GM19467 (cell line): Measurements from ENCODE around the gene EVA1B.

Experiments
- ATAC-seq: cut with Tn5 transposase; IDR thresholded peaks from one replicate; pipeline ENCODE4 v1.9.1; 2021; ENCODE audit warnings: mild to moderate bottlenecking, moderate library complexity; ENCODE audit not compliant: unreplicated experiment

Gene EVA1B, protein sequence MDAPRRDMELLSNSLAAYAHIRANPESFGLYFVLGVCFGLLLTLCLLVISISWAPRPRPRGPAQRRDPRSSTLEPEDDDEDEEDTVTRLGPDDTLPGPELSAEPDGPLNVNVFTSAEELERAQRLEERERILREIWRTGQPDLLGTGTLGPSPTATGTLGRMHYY

DNA sequence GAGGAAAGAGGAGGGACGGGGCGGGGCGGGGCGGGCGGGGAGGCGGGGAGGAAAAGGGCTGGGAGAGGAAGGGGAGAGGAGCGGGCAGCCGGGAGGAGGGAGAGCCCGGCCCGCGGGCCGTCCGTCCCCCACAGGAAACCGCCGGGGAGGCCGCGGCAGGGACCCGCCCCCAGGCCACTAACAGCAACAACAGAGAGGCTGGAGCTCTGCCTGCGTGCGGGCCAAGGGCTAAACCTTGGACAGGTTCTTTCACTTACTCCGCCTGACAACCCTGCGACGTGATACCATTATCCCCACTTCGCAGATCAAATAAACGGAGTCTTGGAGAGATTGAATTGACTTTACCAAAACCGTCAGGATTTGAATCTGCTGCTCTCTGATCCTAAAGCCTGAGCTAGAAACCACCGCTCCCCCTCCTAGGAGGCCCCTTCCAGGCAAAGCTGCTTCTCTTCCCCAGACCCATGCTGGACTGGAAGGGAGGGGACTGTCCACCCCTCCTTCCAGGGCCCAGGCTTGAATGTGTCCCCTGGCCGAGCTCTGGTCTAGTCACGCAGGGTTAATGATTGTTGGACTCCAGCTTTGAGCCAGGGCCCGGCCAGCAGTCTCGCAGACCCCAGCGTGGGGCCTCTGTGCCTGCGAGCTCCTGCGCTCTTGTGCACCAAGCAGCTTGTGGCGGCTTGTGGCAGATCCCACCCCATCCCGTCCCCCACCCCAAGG, at the start of gene EVA1B:
Gene EVA1B, minus strand, starts transcription at position 10 of the 717 bp plus-strand sequence. CDS start 608 bp downstream, outside the sequence.
- no peak for ATAC-seq

DNA sequence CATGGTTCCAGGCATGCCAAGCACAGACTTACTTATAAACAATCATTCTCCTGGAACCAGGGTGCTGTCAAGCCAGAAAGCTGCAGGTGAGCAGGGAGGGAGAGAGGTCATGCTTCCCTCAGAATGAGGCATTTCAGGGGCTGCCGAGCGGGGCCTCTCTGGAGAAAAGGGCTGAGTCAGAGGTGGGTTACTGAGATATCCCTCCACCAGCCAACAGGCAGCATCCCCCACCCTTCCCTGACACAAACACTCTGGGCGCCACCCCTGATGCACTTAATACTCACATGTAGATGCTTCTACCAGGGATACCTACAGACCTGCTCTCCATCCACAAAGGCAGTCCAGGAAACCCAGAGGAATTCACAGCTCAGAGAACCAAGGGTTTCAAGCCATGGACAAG, 49.2 kb upstream of the EVA1B start:
- no peak for ATAC-seq

DNA sequence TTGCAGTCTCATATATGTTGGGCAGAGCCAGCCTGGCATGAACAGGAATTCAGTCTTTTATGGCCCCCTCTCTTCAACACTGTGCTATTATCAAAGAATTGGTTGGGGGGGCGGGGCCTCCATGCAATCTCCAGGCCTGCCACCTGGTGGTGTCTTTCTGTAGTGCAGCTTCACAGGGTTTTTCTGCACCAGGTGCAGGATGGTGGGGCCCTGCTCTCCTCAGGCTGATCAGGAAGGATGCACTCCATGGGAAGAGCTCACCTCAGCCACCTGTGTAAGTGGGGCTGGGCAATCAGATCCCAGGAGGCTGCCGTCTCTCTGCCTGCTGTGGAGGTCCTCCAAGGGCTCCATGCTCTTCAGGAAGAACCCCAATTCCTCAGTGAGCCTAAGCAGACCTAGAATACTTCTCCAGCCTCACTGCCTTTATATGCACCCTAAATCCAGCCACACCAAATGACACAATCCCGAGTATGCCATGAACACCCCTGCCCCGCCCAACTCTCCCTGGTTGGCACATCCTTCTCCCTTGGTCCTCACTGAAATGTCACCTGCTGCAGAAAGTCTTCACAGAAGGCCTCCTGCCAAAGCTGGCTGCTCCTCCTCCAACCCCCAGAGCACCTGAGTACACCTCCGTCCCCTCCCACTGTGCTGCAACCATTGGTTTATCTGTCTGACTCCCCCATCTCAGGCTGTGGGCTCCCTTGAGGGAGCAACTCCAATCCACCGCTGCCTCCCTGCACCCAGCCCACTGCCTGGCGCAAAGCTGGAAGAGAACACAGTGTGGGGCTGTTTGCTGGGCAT, 45.8 kb upstream of the EVA1B start:
- no peak for ATAC-seq

DNA sequence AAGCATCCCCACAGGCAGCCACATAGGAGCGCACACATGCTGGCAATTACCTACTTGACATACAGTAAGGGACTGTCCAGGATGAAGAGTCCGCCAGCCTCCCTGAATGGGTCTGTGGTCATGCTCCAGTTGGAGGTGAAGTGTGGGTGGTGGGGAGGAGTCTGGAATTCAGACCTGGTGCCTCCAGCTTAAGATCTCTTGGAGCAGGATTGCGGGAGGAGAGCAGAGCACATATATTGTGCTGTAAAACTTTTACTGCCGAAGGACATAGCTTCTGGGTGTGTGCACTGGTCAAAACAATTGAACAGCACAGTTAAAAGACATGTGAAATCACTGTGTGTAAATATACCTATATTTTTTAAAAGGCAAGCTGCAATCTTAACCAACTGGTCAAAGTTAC, 44.4 kb upstream of the EVA1B start:
- ATAC-seq: no peak

DNA sequence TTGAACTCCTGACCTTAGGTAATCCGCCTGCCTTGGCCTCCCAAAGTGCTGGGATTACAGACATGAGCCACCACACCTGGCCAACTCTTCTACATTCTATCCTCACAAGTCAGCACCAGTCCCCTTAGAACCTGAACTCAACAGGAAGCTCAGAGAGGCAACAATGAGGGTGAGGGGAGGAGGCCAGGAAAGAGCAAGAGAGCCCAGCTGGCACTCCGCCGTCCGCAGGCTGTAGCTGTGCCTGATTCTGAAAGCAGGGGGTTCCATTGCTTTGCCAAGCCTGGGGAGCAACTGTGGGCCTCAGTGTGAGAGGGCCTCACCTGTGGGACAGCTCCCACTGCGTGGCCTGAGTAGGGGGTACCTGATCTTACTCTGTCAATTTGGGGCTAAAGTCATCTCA, 43.6 kb upstream of the EVA1B start:
- no peak for ATAC-seq

DNA sequence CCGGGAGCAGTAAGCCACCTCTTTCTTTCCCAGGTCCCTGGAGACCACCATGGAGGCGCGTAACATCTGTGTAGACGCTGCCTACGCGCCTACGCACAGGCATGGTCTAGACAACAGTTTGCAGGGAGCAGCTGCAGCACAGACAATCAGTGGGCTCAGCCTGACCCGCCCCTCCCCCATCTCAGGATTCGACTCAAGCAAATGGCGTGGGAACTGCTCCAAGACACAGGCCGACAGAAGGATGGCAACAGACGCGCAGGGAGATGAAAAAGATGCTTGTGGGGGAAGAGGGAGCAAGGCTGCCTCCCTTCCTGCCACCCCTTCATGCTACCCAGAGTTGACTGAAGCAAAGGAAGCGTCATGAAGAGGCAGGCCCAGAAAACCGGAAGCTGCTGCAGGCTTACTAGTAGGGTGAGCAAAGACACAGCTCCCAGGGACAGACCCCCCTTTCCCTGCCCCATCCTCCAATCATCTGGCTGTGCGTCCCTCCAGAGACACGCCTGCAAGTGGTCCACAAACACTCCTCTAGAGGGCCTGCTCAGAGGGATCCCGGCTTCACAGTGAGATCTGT, 42.7 kb upstream of the EVA1B start:
- ATAC-seq: no peak

DNA sequence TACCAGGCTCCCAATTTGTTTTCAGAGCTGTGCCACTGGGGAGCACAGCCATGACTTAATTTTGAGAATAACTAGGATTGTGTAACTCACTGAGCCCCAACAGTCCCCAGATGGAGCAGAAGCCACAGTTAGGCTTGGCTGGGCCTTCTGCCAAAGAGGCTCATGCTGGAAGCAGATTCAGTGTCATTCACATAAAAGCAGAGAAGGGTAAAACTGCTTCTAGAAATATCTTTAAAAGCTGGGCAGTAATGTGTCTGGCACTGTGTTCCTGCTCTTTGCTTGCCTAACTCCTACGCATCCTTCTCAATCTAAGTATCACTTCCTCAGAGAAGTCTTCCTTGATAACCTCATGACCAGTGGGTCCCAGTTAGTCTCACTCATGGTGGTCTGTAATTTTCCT, 41.9 kb upstream of the EVA1B start:
- no peak for ATAC-seq

DNA sequence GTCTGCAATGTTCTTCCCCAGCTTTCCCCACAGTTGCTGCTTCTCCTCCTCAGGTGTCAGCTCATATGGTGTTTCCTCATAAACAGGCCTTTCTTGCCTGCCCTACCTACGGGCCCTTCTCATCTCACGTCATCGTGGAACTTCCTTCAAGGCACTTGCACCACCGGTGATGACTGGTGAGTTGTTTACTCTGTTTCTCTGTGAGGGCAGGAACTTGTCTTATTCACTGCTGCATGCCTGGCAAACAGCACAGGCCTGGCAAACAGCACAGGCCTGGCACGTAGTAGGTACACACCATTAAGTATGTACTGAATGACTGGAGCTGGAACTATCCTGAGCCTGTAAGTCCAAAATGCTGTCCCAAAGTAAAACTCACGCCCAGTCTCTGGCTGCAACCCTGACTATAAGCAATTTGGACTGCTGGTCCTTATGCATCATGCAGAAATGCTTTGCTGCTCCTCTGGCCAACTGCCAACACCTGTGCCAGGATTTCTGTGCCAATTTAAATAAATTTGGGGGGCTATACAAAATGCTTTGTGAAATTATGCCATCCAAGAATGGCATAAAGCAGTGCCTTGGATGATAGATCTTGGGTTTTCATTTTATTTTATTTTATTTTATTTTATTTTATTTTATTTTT, 36.6 kb upstream of the EVA1B start:
- no peak for ATAC-seq

DNA sequence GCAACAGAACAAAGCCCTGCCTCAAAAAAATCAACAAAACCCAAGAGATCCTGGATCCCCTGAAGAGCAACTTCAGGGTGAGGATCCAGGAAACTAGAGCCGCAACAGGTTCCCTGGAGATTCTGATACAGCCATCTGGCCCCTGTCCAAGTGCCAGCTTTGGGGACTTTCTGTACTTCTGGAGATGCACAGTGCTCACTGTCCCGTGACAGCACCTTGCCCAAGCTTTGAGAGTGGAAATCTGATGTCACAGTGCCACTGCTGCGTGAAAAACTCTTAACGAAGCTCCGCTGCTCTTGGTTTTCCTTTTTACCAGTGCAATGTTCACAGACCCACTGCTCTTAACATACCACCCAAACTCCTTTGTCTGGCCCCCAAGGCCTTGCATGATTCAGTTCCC, 35.9 kb upstream of the EVA1B start:
- no peak for ATAC-seq

DNA sequence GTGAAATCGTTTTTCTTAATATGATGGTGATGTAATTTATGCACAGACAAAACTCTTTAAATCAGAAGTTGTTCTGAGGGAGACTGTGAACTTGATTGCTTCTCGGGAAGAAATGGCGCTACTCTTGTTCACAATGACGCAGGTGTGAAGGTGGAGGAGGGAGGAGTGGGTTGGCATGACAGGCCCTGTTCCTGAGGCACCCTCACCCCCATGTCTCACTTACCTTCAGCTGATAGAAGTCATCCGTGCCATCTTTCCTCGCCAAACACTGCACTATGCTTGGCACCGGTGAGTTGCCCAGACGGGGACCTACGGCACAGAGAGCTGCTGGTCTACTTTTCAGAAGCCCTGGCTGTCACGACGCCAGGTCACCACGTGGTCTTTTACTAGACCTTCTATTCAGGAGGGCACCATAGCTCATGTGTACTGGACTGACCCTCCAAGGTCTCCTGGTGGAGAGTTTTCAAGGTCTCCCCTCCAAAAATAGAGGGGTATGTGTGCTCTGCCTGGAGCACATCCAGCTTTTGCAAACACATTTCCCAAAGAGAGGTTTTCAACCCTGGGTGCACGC, 35.2 kb upstream of the EVA1B start:
- ATAC-seq: no peak

DNA sequence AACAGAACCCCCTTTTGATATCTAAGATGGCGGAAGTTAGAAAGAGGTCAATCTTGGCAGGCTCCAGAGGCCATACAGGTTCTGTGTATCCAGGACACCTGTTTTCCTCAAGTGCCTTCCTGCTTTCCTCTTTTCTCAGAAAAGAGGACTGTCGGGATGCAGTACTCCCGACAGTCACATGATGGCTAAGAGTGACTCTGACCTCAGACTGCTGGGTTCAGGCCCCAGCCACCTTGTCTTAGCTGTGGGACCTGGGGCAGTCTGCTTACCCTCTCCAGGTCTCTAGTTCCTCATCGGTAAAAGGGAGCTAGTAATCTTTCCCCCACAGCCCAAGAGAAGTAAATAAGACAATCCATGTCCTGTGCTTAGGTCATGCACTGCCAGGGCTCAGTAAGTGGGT, 32.4 kb upstream of the EVA1B start:
- ATAC-seq: no peak

DNA sequence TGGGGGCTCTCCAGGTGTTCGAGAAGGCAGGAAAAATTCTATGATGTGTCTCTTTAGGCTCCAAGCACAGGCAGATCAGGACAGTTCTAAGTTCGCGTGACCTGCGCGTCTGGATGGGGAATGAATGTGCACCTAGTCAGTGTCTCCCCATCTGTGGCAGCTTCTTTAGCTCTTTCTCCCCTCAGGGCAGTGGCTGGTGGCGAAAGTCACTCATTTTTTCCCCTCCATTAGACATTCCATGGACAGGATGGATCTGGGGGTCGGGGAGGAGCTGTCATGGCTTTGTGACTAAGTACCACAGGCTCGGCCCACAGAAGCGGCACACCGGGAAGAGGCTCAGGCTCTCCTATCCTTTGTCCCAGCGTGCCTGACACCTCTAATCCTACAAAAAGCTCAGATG, 31.0 kb upstream of the EVA1B start:
- ATAC-seq: no peak

DNA sequence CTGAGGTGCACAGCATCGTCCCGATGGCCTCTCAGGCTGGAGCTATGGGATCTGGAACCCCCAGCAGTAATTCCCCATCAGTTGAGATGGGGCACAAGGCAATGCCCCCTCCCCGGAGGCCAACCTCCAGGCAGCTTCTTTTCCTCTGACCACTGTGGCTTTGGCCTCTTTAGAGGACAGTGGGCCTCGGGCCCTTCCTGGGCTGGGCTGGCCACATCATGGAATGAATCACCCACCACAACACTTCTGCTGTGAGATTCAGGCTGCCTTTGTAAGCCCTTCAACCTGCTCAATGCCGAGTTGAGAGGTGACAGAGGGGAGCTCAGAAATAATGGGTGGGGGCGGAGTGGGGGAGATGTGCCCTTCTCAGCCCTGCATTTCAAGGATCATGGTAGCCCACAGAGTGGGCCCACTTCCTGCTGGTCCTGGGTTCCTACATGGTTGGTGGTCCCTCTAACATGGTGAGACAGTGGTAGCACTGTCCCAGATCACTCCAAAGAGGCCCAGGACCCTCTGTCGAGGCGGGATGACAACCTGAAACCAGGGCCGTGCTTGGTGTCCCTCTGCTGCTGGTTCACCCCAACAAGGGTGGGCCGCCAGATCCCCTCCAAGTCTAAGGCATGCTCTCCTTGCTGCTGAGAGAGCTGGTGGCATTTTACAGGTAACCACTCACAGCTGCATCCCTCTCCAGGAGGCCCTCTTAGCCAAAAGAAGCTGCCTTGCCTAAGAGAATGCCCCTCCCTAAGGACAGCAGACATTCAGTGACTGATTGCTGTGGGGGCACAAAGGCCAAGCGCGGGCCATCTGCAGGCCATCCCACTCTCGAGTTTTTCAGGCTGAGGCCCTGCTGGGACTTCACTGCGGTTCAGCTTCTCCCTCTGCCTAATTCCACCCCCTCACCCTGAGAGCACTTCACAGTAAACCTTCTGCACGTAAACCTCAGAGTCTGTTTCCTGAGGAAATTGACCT, 29.7 kb upstream of the EVA1B start:
- no peak for ATAC-seq

DNA sequence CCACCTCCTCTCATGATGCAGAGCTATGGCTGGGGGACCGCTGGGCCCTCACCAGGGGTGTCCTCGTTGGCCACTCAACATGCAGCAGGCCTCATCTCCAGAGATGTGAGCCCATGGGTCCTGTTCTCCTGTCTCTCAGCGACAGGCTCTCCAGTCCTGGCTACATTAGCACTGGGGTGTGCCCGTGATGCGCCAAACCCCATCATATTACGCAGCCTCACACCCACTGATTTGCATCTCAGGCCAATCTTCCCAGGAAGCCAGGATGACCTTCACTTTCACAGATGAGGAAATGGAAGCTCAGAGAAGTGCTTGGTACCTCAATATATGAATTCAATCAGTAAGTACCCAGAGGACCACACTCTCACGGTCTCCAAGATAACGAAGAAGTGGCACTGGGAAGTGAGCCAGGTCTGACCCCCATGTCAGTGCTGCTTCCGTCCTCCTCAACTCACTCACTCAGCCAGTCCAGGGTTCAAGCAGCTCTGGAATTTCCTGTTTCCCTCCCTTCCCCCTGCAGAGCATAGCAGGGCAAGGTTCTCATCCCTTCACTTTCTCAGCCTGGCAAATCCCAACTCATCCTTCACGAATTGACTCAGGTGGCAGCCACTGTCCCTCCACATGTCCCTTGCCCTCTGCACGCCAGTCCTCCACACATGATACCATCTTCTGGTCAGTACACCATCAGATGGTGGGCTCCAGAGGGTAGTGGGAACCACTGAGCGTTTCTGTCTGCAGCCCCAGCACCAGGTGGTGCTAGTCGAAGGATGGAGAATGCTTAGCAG, 28.9 kb upstream of the EVA1B start:
- no peak for ATAC-seq

DNA sequence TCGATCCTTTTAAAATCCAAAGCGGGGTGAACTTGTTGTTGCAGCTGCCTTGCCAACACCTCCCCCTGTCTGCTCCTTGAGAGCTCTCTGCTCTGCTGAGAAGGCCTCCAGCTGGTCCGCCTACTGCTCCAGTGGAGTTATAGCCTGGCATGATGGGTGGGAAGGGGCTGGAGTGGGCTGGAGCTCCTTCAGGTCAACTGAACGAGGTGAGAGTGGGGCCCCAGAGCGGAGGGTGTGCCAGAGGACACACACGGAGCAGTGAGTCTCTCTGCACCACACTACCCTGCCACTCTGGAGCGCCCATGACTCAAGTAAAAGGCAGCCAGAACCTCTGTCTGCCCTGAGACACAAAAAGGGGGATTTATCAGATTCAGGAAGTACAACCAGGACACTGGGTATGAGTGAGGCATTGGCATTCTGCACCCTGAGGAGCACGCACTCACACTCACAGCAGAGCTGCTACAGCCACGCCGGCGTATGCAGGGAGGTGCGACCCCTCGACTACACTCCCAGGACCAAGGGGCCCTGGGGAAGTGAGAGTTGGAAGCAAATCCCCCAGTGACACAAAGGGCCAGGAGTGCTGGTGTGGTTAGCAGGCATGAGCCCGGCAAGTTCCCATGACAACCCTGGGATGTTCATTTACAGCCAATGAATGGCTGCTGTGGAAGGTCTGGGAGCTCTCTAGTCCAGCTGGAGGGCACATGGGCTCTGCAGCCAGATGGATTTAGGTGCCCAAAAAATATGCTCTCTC, 28.0 kb upstream of the EVA1B start:
- no peak for ATAC-seq

DNA sequence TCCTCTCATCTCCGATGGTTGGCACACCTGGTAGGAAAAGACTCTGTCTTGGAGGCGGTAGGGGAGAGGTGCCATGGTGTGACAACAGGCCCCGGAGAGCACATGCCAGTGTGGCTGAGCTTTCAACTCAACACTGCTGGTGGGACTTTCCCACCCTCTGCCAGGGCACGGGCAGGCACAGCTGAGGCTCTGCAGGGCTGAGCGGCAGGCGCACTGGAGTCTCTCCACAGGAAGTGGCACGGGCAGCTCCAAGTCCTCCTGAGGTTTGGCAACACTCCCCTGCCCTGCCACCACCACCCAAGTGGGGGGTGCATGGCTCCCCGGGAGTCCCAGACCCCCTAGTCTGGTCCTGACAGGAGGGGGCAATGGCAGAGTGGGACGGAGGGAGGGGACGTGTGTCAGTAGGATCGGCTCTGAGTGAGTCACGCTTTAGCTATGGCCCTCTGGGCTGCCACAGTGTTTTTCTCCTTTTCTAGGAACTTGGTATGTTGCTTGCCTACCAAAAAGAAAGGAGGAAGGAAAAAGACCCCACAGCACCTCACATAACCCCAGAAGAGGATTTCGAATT, 27.3 kb upstream of the EVA1B start:
- ATAC-seq: no peak

DNA sequence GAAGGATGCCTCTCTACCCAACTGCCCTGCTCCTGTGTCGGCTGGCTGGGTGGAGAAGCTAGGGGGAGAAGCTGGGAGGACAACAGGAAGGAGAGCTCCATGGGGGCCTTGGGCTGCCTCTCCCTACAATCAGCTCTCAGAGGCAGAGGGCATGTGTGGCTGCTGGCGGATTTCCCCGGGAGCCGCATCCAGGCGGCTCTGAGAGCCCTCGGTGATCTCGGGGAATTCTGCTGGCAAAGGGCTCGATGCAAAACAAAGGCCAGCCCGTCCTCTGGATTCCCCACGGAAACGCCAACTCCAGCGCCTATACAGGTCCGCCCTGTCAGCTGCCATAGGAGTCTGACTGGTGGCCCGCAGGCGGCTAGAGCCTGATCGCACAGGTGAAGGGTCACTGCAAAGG, 26.4 kb upstream of the EVA1B start:
- no peak for ATAC-seq

DNA sequence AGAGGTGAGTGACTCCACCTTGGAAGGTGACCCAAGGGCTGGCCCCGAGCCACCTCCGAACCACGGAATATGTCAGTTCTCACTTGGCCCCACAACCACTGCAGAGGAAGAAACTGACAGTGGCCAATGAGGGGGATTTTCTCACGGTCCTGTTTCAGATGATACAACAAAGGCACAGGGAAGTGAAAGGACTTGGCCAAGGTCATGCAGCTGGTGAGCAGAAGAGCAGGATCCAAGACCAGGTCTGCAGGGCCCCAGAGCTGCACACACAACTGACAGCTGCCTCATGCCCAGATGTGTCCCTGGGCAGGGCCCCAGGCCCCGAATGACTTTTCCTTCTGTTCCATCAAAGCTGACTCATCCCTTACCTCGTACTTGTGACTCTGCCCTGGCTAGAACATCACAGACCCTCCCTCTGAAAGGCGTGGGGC, 25.8 kb upstream of the EVA1B start:
- ATAC-seq: peak; percentile 62
